AG09319 (cell line): Measurements from ENCODE around the gene BAMBI.
"Not testable (repeated sequence)": the region's sequence is repeated elsewhere in the genome, so short reads cannot be mapped to it uniquely, and the experiment has no call there.

Experiments
- DNase-seq: peaks from one replicate; pipeline ENCODE4 v3.0.0-alpha.2; 2010; ENCODE audit warnings: low read depth; ENCODE audit errors: extremely low read depth
- CTCF ChIP-seq: IDR thresholded peaks from 2 replicates; pipeline ENCODE4 v1.5.1; 2011; ENCODE audit warnings: low read depth, mild to moderate bottlenecking, inconsistent platforms, low read length, moderate library complexity

Gene BAMBI

DNA sequence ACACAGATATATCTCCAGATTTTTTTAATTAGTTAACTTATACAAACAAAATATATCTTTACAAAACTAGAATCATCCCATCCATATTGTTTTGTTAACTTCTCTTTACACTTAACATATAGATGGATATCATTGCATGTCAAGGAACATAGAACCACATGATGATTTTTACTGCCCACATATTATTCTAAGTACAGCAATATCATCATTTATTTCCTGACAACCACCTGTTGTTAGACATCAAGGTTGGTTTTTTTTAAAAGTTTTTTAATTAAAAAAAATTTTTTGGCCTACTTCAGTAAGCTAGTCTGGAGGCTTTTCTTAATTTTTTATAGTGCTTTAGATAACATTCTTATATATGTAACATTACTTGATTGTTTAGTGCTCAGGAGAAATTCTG lies 38.9 kb upstream of the BAMBI start:
- no peak for TF ChIP-seq CTCF
- DNase-seq: no peak

GRCh38 chr10:28640551-28640950 lies 36.8 kb upstream of the BAMBI start:
- no peak for DNase-seq
- no peak for TF ChIP-seq CTCF

DNA sequence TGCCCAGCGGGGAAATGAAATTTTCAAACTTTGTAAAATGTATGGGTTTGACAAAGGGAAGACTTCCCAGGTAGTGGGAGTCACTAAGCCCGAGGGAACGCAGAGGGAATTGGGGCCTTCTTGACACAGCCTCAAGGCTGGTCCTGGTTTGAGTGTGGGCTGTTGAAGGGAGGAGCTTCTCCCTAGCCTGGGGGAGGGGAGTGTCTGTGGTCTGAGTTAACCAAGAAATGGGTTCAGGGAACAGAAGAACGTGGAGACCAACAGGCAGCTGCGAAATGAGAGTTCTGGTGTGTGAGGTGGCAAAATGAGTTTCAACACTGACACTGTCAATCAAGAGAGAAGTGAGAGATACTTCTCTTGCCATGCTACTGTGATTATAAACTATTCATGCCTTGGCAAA lies 32.7 kb upstream of the BAMBI start:
- TF ChIP-seq CTCF: no peak
- no peak for DNase-seq

GRCh38 chr10:28652106-28652505 lies 25.2 kb upstream of the BAMBI start:
- DNase-seq: no peak
- TF ChIP-seq CTCF: no peak

- DNase-seq: no peak
- TF ChIP-seq CTCF: no peak
Measured at GRCh38 chr10:28652703-28653102, 24.6 kb upstream of the BAMBI start.

DNA sequence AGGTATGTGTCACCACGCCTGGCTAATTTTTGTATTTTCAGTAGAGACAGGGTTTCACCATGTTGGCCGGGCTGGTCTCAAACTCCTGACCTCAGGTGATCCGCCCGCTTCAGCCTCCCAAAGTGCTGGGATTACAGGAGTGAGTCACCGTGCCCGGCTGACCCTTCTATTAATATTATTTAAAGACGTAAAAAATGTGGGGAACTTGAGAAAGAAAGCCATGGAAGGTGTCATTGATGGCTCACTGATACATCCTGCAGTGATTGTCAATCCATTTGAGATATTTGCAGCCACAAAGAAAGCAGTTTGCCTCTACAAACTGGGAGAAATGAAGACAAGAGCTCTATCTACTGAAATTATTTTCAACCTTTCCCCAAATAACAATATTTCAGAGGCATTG lies 18.5 kb upstream of the BAMBI start:
- DNase-seq: not testable (repeated sequence)

GRCh38 chr10:28661035-28661434 lies 16.3 kb upstream of the BAMBI start:
- no peak for TF ChIP-seq CTCF
- peak; percentile 41 for DNase-seq

GRCh38 chr10:28663576-28664368 lies 13.5 kb upstream of the BAMBI start:
- TF ChIP-seq CTCF: peak; percentile 100
- DNase-seq: peak; percentile 57
